Astrocyte of the hippocampus (primary cell): Measurements from ENCODE around the gene MITF.
"Not testable (repeated sequence)": the region's sequence is repeated elsewhere in the genome, so short reads cannot be mapped to it uniquely, and the experiment has no call there.

ENCODE experiments used
- DNase-seq: peaks from one replicate; pipeline ENCODE4 v3.0.0; 2011; ENCODE audit warnings: low read depth, low spot score

Gene MITF

GRCh38 chr3:69871868-69872267 is 132.6 kb downstream of the MITF start:
- no peak for DNase-seq

- no peak for DNase-seq
Measured at GRCh38 chr3:69872783-69873378, 133.6 kb downstream of the MITF start.

- DNase-seq, result no peak
Measured at GRCh38 chr3:69876073-69876472, 136.8 kb downstream of the MITF start.

- no peak for DNase-seq
Measured at GRCh38 chr3:69878254-69878653, 139.0 kb downstream of the MITF start.

GRCh38 chr3:69879051-69879450 is 139.8 kb downstream of the MITF start:
- DNase-seq, result no peak

GRCh38 chr3:69880069-69880640 is 140.9 kb downstream of the MITF start:
- no peak for DNase-seq

GRCh38 chr3:69881051-69881450 is 141.8 kb downstream of the MITF start:
- no peak for DNase-seq

- no peak for DNase-seq
Measured at GRCh38 chr3:69881756-69882428, 142.6 kb downstream of the MITF start.

- DNase-seq, result no peak
Measured at GRCh38 chr3:69882560-69882959, 143.3 kb downstream of the MITF start.

GRCh38 chr3:69888040-69888942 is 149.0 kb downstream of the MITF start:
- DNase-seq, result no peak

GRCh38 chr3:69888943-69889315 is 149.7 kb downstream of the MITF start:
- no peak for DNase-seq

- DNase-seq, result no peak
Measured at GRCh38 chr3:69890084-69890483, 150.8 kb downstream of the MITF start.

- no peak for DNase-seq
Measured at GRCh38 chr3:69890691-69891090, 151.4 kb downstream of the MITF start.

- no peak for DNase-seq
Measured at GRCh38 chr3:69892706-69893105, 153.4 kb downstream of the MITF start.

GRCh38 chr3:69893274-69893673 is 154.0 kb downstream of the MITF start:
- no peak for DNase-seq

GRCh38 chr3:69896095-69896494 is 156.8 kb downstream of the MITF start:
- no peak for DNase-seq

- DNase-seq, result no peak
Measured at GRCh38 chr3:69900331-69900730, 161.1 kb downstream of the MITF start.

- no peak for DNase-seq
Measured at GRCh38 chr3:69901802-69902201, 162.5 kb downstream of the MITF start.

- no peak for DNase-seq
Measured at GRCh38 chr3:69902386-69902785, 163.1 kb downstream of the MITF start.

GRCh38 chr3:69906351-69906966 is 167.2 kb downstream of the MITF start:
- no peak for DNase-seq

- no peak for DNase-seq
Measured at GRCh38 chr3:69907554-69907953, 168.3 kb downstream of the MITF start.

GRCh38 chr3:69909859-69910258 is 170.6 kb downstream of the MITF start:
- not testable (repeated sequence) for DNase-seq
